Ramos (cell line): ENCODE measurements around the gene SLC22A23.

Experiments
- in situ Hi-C: fragments of 300-500 bp; cut with MboI; formaldehyde crosslinking; loops from one replicate; pipeline ENCODE4 v1.14.3; 2022; ENCODE audit warnings: low sequenced_read_pairs; ENCODE audit not compliant: unreplicated experiment

Gene SLC22A23

DNA sequence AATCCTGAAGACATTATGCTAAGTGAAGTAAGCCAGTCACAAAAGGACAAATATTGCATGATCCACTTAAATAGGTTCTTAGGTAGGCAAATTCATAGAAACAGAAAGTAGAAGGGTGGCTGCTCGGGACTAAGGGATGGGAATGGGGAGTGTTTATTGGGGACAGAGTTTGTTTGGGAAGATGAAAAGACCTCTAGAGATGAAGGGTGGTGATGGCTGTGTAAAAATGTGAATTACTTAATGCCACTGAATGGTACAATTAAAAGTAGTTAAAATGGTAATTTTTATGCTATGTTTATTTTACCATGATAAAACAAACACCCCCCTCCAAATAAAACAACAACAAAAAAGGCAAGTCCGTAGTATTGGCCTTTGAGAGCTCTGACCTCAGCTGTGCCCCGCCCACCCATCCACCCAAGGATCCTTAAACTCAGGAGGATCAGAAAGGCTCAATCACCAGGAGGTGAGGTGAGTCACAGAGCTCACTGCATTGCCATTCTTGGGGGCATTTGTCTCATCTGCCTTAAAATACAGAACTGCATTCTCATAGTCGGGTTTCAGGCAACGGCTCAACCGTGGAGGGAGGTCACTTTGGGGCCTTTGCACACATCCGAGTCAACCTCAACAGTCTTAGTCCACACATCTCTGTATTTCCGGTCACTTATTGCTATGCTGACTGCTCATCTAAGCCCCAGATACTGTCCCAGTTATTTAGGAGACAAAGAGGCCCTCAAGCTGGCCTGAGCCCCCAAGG, 96.7 kb downstream of the SLC22A23 start:
- in situ Hi-C loops: no loop called here

DNA sequence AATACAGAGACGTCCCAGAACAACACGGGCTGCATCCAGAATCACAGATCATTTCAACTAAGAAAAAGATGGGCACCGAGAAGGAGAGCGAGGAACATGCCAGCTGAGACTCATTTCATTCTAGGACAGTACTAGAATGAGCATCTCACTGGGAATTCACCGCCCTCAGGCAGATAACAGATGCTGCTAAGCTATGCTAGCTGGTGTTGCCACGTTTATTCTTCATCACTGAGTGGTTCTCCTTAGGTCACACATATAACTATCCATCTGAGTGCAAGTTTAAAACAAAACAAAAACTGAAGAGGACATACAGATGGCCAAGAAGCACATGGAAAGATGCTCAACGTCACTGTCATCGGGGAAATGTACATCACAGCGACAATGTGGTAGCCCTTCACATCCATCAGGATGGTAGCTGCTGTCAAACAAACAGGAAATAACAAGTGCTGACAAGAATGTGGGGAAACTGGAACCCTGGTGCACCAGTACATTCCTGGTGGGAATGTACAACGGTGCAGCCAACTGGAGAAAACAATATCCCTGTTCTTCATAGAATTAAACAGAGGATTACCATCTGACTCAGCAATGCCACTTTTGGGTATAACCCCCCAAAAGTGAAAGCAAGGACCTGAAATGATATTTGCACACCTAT, 97.6 kb downstream of the SLC22A23 start:
- in situ Hi-C loops: no loop called here

DNA sequence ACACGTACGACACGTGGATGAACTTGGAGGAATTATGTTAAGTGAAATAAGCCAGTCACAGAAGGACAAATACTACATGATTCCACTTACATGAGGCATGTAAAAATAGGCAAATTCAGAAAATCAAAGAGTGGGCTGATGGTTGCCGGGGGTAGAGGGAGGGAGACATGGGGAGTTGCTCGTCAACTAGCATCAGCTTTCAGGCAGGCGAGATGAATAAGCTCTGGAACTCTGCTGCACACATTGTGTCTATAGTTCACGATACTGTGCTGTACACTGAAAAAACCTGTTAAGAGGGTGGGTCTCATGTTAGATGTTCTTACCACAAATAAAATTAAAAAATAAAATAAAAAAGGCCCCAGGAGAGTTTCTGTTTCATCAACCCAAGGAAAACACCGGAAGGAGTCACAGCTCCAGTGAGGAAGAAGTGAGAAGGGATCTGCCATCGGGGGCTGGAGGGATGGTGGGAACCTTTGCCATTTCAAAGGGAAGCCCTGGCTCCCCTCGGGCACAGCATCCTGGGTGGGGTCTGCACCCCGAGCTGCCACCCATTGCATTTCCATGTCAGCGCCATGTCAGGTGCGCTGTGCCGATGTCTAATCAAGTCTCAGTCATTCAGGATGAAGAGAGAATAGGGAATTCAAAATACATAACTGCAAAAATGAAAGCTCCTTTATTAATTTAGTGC, 98.3 kb downstream of the SLC22A23 start:
- in situ Hi-C loops: no loop called here

DNA sequence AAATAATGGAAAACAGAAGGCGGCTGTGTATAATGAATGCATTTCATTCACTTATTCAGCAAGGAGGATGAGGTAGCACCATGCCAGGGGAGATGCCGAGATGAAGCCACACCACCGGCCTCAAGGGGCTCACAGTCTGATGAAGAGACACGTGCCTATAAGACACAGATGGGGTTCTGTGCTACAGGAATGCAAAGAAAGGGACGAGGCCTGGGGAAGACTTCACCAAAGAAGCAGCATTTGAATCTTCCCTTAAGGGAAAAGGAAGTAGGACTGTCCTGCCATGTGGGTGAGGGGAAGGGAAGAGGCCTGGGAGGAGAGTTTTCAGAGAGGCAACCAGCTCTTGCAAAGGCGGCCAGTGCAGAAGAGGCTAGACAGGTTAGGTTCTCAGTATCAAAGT, 99.2 kb downstream of the SLC22A23 start:
- in situ Hi-C loops: no loop called here

DNA sequence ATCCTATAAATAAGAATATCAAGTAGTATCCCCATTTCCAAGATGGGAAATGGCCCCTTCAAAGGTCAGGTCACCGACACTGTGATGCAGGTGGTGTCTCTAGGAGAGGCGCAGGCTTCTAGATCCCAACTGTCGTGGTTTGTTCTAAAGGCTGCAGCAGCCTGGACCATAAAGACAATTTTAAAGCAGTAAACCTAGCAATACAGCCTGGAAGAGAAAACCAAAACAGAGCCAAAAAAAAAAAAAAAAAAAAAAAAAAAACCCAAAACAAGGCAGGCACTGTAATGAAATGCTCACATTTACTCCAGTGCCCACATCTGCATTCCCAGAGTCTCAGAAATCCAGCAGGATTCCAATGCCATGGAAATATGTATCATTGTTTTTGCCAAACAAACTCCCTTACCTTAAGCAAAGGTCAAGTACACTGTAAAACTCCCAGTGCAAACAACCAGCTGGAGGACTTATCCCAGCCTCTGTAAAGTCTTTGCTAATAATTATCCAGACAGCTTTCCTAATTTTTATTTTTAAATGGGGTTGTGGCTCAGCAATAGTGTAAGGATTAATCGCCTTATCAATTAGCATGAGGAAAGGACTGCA, 99.9 kb downstream of the SLC22A23 start:
- in situ Hi-C loops: no loop called here

DNA sequence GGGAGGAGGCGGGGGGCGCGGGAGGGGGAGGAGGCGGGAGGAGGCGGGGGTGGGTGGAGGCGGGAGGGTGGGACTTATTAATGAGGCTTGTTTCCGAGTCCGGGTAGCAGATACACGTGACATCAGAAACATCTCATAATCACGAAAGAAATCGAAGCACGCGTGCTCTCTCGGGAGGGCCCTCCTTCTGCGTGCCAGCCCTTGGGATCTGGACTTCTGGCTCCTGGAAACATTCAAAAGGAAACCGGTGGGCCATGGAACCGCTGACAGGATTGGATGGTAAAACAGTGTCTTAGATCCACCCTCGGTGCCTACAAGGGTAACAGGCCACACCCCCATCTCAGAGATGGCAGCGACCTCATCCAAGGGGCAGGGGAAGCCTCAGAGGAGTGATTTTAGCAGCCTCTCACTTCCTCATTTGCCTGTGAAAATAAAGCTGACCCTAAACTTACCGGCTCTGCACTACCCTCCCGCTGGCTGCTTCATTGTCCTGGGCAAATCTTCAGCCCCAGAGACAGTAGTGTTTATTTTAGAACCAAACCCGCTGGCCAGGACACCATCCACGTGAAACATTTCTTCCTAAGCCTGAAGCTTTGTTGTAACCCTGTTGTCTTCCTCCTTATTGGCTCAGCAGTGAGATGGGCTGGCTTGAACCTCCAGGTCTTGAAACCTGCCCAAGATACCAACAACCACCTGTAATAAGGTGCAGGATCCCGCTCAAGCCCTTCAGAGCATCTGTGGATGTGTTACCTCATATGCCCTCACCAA, 100.6 kb downstream of the SLC22A23 start:
- in situ Hi-C loops: no loop called here

DNA sequence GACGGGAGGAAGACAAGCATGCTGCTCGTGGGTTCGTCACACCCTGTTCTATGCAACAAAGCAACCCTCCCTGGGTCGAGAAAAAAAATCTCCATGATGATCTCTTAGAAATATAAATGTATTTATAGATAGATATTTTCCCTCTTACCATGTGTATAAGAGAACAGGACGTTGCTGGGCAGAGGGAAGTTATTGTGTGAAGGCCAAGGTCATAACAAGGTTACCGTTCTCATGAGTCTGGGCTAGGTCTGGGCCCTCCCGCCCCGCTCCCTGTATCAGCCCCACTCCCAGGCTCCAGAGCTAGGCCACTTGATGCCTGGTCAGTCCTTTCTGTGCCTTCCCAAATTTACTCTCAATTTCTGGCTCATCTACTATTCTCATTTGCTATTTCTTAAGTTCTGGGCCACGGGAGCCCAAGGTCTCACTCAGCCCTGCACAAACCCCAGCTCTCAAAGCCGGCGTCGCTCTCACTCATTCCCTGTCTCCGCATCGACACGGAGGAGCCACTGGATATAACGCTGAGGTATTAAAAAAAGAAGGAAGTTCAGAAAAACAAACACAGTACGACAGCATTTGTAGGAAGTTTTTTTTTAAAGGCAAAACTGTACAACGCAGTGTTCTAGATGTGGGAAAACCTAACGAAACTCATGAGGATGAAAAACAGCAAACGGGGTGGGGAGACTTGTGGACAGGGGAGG, 101.3 kb downstream of the SLC22A23 start:
- in situ Hi-C loops: no loop called here

DNA sequence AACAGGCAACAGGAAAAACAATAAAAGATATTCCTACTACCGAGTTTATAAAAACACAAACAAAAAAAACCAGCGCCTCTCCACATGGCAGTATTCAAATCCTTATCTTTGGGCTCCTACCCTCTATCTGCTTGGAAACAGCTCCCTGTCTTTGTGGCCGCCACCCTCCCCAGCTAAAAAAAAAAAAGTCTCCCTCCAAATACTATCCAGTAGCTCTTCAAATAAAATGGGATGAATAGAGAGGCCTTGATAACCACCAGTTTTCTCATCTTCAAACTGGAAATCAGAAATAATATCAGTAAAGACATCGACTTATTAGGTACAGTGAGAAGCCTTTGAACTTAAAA, 101.9 kb downstream of the SLC22A23 start:
- in situ Hi-C loops: no loop called here

DNA sequence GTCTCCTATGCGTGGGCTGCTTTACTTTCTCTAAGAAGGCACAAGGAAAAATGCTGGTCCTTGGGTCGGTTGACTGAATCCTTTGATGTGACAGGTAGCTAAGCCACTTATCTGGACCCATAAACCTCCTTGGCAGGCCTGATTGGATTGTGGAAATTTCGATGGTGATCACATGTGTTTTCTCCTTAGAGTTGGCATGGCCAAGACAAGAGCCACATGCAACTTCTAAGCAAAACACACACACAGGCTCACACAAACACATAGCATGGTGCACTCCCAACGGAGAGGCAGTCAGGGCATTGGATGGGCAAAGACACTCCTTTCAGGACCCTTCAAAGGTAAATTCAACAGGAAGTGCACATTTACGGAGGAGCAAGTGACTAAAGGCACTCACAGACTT, 102.9 kb downstream of the SLC22A23 start:
- in situ Hi-C loops: no loop called here

DNA sequence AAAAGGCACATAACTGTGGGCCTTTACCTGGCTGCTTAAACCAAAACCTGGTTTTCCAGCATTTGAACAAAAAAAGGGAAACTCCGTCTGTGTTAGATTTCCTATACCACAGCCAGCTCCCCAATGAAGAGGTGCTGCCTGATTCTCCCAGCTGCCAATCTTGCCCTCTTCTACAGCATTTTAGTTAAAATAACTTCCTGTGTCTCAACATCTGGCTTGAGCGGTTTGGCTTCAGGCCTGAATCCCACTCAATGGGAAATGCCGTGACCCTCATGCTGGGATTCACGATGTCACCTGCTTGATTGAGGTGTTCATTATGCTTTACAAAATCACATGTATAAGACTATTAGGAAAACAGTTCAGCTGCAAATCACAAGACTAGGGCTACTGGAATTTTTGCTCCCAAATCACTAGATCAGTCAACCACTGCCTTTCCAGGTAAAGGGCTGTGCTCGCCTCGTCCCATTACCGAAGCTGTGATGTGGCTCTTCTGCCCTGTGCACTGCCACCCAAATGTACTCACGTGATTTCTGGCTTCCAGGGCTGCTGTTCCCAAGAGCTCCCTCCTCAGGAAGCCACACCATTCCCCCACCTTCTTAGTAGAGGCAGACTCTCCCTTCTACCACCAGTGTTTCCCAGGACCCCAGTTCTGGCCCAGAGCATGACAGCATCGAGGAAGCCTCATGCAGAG, 103.5 kb downstream of the SLC22A23 start:
- in situ Hi-C loops: no loop called here

DNA sequence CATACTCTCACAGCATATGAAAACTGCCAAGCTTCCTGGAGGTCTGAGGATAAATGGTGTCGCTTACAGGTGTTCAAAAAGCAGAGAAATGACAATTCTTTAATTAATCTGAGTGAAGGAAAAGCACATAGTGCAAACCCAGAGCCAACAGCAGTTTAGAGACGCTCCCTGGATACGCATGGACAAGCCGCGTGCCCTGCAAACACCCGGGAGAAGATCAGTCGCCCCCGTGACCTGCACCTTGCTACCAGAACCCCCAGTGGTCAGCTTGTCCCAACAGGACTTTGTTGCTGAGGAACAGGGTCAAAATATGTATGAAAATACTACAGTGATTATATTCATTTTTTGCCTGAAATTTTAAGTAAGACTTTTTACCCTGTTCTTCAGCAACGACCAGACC, 104.2 kb downstream of the SLC22A23 start:
- in situ Hi-C loops: no loop called here

DNA sequence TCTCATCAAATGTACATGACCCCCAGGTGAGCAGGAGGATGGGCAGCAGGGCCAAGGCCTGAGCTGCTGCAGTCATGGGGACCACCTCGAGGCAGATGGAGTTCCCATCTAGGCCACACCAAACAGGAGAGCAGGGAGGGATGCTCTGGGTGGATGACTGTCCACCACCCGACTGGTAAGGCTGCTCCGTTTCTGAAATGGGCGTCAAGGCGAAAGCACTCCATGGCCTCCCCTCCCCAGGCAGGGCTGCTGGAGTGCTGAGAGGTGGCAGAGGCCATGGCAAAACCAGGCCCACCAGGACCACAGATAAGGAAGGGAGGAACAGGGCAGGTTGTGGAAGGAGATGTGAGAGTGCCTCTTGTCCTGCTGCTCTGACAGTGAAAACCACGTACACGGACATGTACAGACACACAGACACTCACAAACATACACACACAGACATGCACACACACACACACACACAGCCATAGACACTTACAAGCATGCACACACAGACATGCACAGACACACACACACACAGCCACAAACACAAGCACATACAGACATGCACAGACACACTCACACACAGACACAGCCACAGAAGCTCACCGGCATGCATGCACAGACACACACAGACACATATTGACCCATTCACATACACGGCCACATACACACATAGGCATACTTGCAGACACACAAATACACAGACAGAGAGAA, 104.9 kb downstream of the SLC22A23 start:
- in situ Hi-C loops: no loop called here

DNA sequence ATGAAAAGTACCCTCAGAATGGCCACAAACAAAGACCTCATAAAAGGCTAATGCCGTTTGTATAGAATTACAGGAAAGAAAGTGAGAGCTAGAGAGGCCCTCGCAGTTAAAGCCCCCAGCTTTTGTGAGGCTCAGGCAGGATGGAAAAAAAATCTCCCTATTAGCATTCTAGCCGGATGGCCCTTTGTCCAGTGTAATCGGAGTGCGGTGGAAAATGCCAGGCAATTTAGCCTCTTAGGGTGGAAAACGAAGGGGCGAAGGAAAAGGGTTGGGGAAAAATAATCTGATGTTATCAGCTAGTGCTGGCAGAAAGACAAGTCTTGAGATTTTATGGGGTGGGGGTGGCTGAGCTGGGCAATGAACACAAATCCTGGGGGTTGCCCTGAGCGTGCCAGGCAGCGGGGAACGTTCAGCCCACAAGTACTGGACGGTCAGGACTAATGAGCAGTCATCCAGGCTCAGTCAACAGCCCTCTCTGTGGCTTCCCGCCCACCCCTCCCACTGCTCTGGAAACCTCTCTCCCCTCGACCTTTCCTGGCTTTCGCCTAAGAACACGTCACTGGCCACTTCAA, 105.7 kb downstream of the SLC22A23 start:
- in situ Hi-C loops: no loop called here

DNA sequence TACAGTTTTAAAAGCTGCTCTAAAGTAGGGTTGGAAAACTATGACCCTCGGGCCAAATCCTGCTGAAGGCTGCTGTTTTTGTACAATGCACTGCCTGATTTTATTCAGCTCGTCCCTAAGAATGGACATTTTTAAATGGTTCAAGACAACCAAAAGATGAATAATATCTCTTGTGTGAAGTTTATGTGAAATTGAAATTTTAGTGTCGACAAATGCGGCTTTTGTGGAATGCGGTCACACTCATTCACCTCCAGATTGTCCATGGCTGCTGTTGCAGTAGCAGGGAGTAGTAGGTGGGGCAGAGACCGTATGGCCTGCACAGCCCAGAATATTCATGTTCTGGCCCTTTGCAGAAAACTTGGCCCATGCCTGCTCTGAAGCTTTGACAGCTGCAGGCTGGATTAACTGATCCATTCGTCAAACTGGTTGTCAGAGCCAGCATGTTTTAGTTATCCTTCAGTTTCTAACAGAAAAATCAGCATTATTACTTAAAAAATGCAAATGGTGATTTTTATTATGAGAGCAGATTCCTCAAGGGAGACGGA, 106.5 kb downstream of the SLC22A23 start:
- in situ Hi-C loops: no loop called here

DNA sequence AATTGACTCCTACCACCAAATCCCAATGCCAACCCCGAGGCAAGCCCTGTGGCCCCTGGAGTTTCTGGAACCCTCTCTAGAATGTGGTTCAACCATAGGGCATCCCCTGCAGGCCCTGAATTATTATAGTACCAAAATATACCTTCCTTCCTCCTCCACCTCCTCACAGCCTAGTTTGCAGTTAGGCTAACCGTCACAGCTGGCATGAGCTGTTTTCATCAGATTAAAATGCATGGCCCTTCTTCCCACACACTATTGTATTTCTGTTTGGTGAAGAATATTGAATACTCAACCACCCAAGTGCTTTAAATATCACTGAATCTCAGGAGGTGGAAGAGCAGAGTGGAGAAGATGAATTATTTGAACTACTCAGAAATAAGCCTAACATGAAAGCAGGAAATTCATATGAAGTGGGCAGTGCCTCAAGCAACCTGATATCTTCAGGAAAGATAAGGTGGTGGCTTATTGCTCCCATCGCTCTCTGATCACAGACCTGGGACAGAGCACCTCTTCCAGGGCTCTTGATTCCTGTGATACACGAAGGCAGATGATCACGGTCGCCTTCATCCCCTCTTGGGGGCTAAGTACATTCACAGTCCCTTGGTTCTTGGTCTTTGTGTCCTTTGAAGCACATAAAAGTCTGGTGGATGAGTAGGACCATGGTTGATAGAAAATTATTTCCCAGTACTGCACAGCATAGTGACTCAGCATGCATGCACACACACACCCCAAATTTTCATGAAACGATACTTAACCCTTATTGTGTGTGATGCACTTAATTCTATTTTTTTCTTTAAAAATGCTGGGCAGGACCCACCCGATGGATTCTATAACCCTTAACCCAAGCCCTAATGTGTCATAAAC, 107.2 kb downstream of the SLC22A23 start:
- in situ Hi-C loops: no loop called here

DNA sequence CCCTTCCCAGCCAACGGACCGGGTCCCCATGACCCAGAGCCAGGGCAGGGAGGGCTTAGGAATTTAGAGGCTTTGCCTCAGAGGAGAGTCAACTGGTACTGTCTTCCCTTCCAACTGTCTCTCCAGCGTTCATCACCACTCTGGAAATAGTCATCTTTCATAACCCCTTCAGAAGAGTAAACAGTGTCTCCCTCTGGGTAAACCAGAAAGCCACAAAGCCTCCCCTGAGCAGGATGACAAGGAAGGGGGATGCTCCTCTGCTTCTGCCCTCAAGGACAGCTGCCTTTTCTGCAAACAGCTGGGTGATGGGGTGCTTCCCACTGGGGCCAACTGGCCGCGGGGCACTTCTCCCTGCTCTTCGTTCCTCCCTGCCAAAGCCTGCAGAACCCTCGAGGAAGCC, 108.0 kb downstream of the SLC22A23 start:
- in situ Hi-C loops: no loop called here

DNA sequence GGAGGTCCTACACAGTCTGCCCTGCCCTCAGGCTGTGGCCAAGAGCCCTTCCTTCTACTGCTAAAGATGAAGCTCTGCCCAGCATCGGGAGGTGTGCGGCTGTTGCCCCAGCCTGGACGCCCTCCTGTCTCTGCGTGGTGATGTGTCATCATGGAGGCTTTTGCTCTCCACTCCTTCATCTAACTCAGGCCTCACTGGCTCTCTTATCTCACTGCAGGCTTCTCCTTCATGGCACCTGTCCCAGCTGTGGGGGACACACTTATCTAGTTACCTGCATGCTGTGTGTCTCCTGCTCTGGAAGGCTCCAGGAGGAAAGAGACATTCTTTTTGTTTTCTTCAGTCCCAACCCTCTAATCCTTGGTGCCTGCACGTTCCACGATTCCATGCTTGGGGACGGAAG, 109.0 kb downstream of the SLC22A23 start:
- in situ Hi-C loops: no loop called here
